ENCODE data around the gene POLA1.

POLA1 gene

GRCh38 chrX:24790166-24790565, 96.4 kb downstream of the POLA1 start:
- Histone ChIP-seq H3K36me3 (ENCODE audit: control insufficient read depth in 2 of 2, insufficient read depth in 1 of 2, low read length in 2 of 2) (peaks cover 7 to 19% of the 10 kb centered on the region in 2 experiments), H3K9me3 (ENCODE audit: control insufficient read depth, insufficient read depth, low read depth, low read length) (no peaks in the 10 kb centered on the region), H3K27ac (ENCODE audit: extremely low read depth, low read depth, low read length) (no peak overlapping the region), H3K4me1 (ENCODE audit: control insufficient read depth, insufficient read depth, low read length) (no peaks in the 10 kb centered on the region), H3K4me3 (ENCODE audit: low read depth, low read length) (no peak overlapping the region)
- ChIA-PET POLR2A (no interaction called here), CTCF (interaction anchor here (0.6 to 0.7 kb wide), 2 partner anchors 117 to 335 kb away, joined by 3 to 4 read pairs; no protein-coding TSS in a partner anchor)
- TF ChIP-seq ZNF423 (tag by site-specific recombination; IDR thresholded peaks at IDR 0.05) (no peak), ZNF18 (tag by site-specific recombination; IDR thresholded peaks at IDR 0.05) (no peak), ZNF654 (tag by site-specific recombination; IDR thresholded peaks at IDR 0.05; ENCODE audit: low read depth) (no peak), ZNF529 (tag by site-specific recombination; IDR thresholded peaks at IDR 0.05; ENCODE audit: insufficient replicate concordance) (no peak), KLF1 (tag by site-specific recombination; IDR thresholded peaks at IDR 0.05) (no peak), TCF7L2 (IDR thresholded peaks at IDR 0.05; ENCODE audit: borderline replicate concordance, low read depth, low read length) (no peak), ZNF248 (tag by site-specific recombination; IDR thresholded peaks at IDR 0.05) (no peak), GLIS1 (tag by site-specific recombination; IDR thresholded peaks at IDR 0.05) (no peak), ZNF792 (tag by site-specific recombination; IDR thresholded peaks at IDR 0.05) (no peak), ZNF449 (tag by site-specific recombination; IDR thresholded peaks at IDR 0.05) (no peak), SP2 (tag by site-specific recombination; IDR thresholded peaks at IDR 0.05) (no peak), SP7 (tag by site-specific recombination; IDR thresholded peaks at IDR 0.05) (no peak)
- TF ChIP-seq, protein P1, sequence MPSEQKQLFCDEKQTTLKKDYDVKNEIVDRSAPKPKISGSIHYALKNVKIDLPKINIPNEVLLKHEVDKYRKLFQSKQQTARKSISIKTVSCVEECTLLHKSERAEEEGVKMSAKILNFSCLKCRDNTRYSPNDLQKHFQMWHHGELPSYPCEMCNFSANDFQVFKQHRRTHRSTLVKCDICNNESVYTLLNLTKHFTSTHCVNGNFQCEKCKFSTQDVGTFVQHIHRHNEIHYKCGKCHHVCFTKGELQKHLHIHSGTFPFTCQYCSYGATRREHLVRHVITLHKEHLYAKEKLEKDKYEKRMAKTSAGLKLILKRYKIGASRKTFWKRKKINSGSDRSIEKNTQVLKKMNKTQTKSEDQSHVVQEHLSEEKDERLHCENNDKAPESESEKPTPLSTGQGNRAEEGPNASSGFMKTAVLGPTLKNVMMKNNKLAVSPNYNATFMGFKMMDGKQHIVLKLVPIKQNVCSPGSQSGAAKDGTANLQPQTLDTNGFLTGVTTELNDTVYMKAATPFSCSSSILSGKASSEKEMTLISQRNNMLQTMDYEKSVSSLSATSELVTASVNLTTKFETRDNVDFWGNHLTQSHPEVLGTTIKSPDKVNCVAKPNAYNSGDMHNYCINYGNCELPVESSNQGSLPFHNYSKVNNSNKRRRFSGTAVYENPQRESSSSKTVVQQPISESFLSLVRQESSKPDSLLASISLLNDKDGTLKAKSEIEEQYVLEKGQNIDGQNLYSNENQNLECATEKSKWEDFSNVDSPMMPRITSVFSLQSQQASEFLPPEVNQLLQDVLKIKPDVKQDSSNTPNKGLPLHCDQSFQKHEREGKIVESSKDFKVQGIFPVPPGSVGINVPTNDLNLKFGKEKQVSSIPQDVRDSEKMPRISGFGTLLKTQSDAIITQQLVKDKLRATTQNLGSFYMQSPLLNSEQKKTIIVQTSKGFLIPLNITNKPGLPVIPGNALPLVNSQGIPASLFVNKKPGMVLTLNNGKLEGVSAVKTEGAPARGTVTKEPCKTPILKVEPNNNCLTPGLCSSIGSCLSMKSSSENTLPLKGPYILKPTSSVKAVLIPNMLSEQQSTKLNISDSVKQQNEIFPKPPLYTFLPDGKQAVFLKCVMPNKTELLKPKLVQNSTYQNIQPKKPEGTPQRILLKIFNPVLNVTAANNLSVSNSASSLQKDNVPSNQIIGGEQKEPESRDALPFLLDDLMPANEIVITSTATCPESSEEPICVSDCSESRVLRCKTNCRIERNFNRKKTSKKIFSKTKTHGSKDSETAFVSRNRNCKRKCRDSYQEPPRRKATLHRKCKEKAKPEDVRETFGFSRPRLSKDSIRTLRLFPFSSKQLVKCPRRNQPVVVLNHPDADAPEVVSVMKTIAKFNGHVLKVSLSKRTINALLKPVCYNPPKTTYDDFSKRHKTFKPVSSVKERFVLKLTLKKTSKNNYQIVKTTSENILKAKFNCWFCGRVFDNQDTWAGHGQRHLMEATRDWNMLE (tag by site-specific recombination; conservative IDR thresholded peaks at IDR 0.05; ENCODE audit: low read depth) = no peak
- TF ChIP-seq, protein P2, sequence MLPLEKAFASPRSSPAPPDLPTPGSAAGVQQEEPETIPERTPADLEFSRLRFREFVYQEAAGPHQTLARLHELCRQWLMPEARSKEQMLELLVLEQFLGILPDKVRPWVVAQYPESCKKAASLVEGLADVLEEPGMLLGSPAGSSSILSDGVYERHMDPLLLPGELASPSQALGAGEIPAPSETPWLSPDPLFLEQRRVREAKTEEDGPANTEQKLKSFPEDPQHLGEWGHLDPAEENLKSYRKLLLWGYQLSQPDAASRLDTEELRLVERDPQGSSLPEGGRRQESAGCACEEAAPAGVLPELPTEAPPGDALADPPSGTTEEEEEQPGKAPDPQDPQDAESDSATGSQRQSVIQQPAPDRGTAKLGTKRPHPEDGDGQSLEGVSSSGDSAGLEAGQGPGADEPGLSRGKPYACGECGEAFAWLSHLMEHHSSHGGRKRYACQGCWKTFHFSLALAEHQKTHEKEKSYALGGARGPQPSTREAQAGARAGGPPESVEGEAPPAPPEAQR (tag by site-specific recombination; IDR thresholded peaks at IDR 0.05) = no peak
- TF ChIP-seq, protein P3, sequence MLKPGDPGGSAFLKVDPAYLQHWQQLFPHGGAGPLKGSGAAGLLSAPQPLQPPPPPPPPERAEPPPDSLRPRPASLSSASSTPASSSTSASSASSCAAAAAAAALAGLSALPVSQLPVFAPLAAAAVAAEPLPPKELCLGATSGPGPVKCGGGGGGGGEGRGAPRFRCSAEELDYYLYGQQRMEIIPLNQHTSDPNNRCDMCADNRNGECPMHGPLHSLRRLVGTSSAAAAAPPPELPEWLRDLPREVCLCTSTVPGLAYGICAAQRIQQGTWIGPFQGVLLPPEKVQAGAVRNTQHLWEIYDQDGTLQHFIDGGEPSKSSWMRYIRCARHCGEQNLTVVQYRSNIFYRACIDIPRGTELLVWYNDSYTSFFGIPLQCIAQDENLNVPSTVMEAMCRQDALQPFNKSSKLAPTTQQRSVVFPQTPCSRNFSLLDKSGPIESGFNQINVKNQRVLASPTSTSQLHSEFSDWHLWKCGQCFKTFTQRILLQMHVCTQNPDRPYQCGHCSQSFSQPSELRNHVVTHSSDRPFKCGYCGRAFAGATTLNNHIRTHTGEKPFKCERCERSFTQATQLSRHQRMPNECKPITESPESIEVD (tag by site-specific recombination; IDR thresholded peaks at IDR 0.05) = no peak
